K562 (cell line): ENCODE measurements around the gene ERLIN1. TPM values are rescaled to one million over a fixed set of nuclear protein-coding genes. Genes with fewer than 3 reads are reported as not detected.

Source experiments
- ATAC-seq: fragments of 200-7000 bp; cut with Tn5 transposase; 3 replicates; pipeline ENCODE4 v1.9.1; 2020; ENCODE audit warnings: moderate library complexity
- BruUV-seq: library from RNA; stranded (reverse); fragments of 400-500 nt; replicated peaks from 2 replicates; lab custom pipeline; 2021; lab: Mats Ljungman, UMichigan
- CTCF ChIA-PET: fragments of 300-600 bp; formaldehyde crosslinking; extraction: SDS; loops from one replicate; lab custom pipeline; 2021; ENCODE audit warnings: low intra/inter-chr PET ratio; lab: Yijun Ruan, JAX
- POLR2A ChIA-PET: fragments of 300-600, 350-650 bp; sonication (Branson Sonifier 250); formaldehyde crosslinking; extraction: SDS; loops from one replicate; lab custom pipeline; 2021; ENCODE audit warnings: antibody characterized with exemption, inconsistent platforms; lab: Yijun Ruan, JAX
- DNase-seq, 4 experiments: peaks; one replicate each; pipeline versions ENCODE4 v3.0.0 to v3.0.0-alpha.2; 2011 to 2018; ENCODE audit warnings: low spot score in 3 of 4, mixed read lengths in 3 of 4; ENCODE audit errors: extremely low read depth in 1 of 4
- FAIRE-seq: peaks from 2 replicates; lab custom pipeline; 2011; peaks lifted over from hg19 to GRCh38; lab: Jason Lieb, UNC
- H2AFZ ChIP-seq: 2 replicates; pipeline ENCODE4 v1.6.0; 2011; ENCODE audit warnings: low read depth, low read length, control low read depth, inconsistent platforms
- H3K27ac ChIP-seq: fragments of 200-600 bp; 3 replicates; pipeline ENCODE4 v1.8.0; 2011; ENCODE audit warnings: low read depth, mild to moderate bottlenecking, control low read depth, inconsistent platforms, low read length, moderate library complexity, mixed read lengths; ENCODE audit errors: extremely low read depth
- H3K27me3 ChIP-seq, 2 experiments: fragments of 300-600 bp in 1 of 2; 2 replicates in 1 of 2; 3 replicates in 1 of 2; pipeline versions ENCODE4 v1.6.0 to v1.8.0; 2011; ENCODE audit warnings: inconsistent platforms in 2 of 2, low read length in 2 of 2, mild to moderate bottlenecking in 1 of 2, mixed read lengths in 1 of 2, moderate library complexity in 1 of 2; ENCODE audit not compliant: control insufficient read depth in 2 of 2, insufficient read depth in 2 of 2
- H3K36me3 ChIP-seq: fragments of 300-600 bp; 3 replicates; pipeline ENCODE4 v1.8.0; 2011; ENCODE audit warnings: mild to moderate bottlenecking, low read length, inconsistent platforms; ENCODE audit not compliant: control insufficient read depth, insufficient read depth
- H3K4me1 ChIP-seq, 2 experiments: fragments of 200-600 bp in 1 of 2; replicated peaks in 1 of 2; 2 replicates in 1 of 2; 3 replicates in 1 of 2; pipeline versions ENCODE4 v1.5.1 to v1.8.0; 2011; ENCODE audit warnings: inconsistent platforms in 2 of 2, low read length in 2 of 2, mild to moderate bottlenecking in 1 of 2, mixed read lengths in 1 of 2, moderate library complexity in 1 of 2; ENCODE audit not compliant: control insufficient read depth in 2 of 2, insufficient read depth in 2 of 2
- H3K4me2 ChIP-seq: 2 replicates; pipeline ENCODE4 v1.6.1; 2011; ENCODE audit warnings: low read length, control low read depth, inconsistent platforms, mixed read lengths; ENCODE audit not compliant: insufficient read depth
- H3K4me3 ChIP-seq: fragments of 200-600 bp; sonication (generic), shearing (Covaris generic); 2 replicates; pipeline ENCODE4 v1.5.1; 2016; ENCODE audit warnings: control low read depth, inconsistent platforms
- H3K79me2 ChIP-seq: fragments of 200-600 bp; 3 replicates; pipeline ENCODE4 v1.8.0; 2011; ENCODE audit warnings: low read length, inconsistent platforms; ENCODE audit not compliant: control insufficient read depth, insufficient read depth
- H3K9ac ChIP-seq, 2 experiments: 2 replicates each; pipeline versions ENCODE4 v1.6.0 to v1.6.1; 2011; ENCODE audit warnings: low read depth in 2 of 2, low read length in 2 of 2, control low read depth in 1 of 2, inconsistent platforms in 1 of 2, mild to moderate bottlenecking in 1 of 2, mixed read lengths in 1 of 2; ENCODE audit not compliant: insufficient read depth in 1 of 2
- H3K9me1 ChIP-seq: one replicate; pipeline ENCODE4 v1.6.0; 2011; ENCODE audit warnings: inconsistent platforms, mild to moderate bottlenecking, low read length, moderate library complexity; ENCODE audit not compliant: control insufficient read depth, insufficient read depth
- H3K9me3 ChIP-seq: replicated peaks from 2 replicates; pipeline ENCODE4 v1.5.1; 2011; ENCODE audit warnings: low read depth, low read length, inconsistent platforms; ENCODE audit not compliant: control insufficient read depth, insufficient read depth
- H4K20me1 ChIP-seq: replicated peaks from 2 replicates; pipeline ENCODE4 v1.6.1; 2011; ENCODE audit warnings: low read length, inconsistent platforms, mixed read lengths; ENCODE audit not compliant: control insufficient read depth, insufficient read depth
- AFF1 ChIP-seq, 2 experiments: fragments of 450-650 bp; IDR thresholded peaks; 2 replicates each; pipeline ENCODE4 v1.6.1; 2018; ENCODE audit warnings: mild to moderate bottlenecking in 2 of 2, low read depth in 1 of 2; ENCODE audit not compliant: partially characterized antibody in 2 of 2
- BRD4 ChIP-seq: fragments of 200-600 bp; sonication (generic); IDR thresholded peaks from 2 replicates; pipeline ENCODE4 v1.6.1; 2017; ENCODE audit warnings: inconsistent platforms
- FIP1L1 ChIP-seq: fragments of 200-400 bp; formaldehyde crosslinking; IDR thresholded peaks from 2 replicates; pipeline ENCODE4 v1.6.1; 2018; ENCODE audit warnings: mild to moderate bottlenecking, low read depth, low read length; ENCODE audit not compliant: poor library complexity, severe bottlenecking
- HMGN3 ChIP-seq: IDR thresholded peaks from 2 replicates; pipeline ENCODE4 v1.6.1; 2011; ENCODE audit warnings: borderline replicate concordance, low read depth, mild to moderate bottlenecking, mixed read lengths, low read length; ENCODE audit not compliant: insufficient read length; ENCODE audit errors: extremely low read depth
- HOXB6 ChIP-seq: fragments of 250-450 bp; sonication (Bioruptor Pico); IDR thresholded peaks from 2 replicates; pipeline ENCODE4 v1.5.1; 2022; ENCODE audit warnings: mild to moderate bottlenecking, borderline replicate concordance
- KLF16 ChIP-seq: IDR thresholded peaks from 2 replicates; pipeline ENCODE4 v1.6.1; 2016; ENCODE audit warnings: antibody characterized with exemption
- PHB2 ChIP-seq: fragments of 450-650 bp; IDR thresholded peaks from 2 replicates; pipeline ENCODE4 v1.6.1; 2017; ENCODE audit warnings: low read depth
- POLR2B ChIP-seq: fragments of 450-650 bp; IDR thresholded peaks from 2 replicates; pipeline ENCODE4 v1.6.1; 2018; ENCODE audit warnings: low read depth; ENCODE audit not compliant: partially characterized antibody
- TOE1 ChIP-seq, 2 experiments: fragments of 450-650 bp in 1 of 2; sonication (generic) in 1 of 2; formaldehyde crosslinking in 1 of 2; IDR thresholded peaks; 2 replicates each; pipeline versions ENCODE4 v1.7.1 to v1.8.0; 2016 to 2022; ENCODE audit warnings: borderline replicate concordance in 2 of 2, mild to moderate bottlenecking in 2 of 2, antibody characterized with exemption in 1 of 2, inconsistent platforms in 1 of 2, low read depth in 1 of 2, missing genetic modification reagents in 1 of 2, moderate library complexity in 1 of 2
- VEZF1 ChIP-seq: fragments of 200-800 bp; sonication (Bioruptor generic); IDR thresholded peaks from 2 replicates; pipeline ENCODE4 v1.6.1; 2017; ENCODE audit warnings: missing genetic modification characterization, missing compliant biosample characterization
- ZFP30 ChIP-seq: fragments of 250-450 bp; sonication (Bioruptor Pico); IDR thresholded peaks from 2 replicates; pipeline ENCODE4 v1.8.0; 2022; ENCODE audit warnings: moderate library complexity, mild to moderate bottlenecking, inconsistent platforms, borderline replicate concordance
- ZKSCAN1 ChIP-seq: fragments of 150-350 bp; IDR thresholded peaks from 2 replicates; pipeline ENCODE4 v1.6.1; 2016; ENCODE audit warnings: low read depth, low read length
- ZNF184 ChIP-seq: sonication (generic); formaldehyde crosslinking; IDR thresholded peaks from 2 replicates; pipeline ENCODE4 v1.5.0; 2020; ENCODE audit warnings: missing genetic modification reagents
- WGBS: fragments of 100-300 bp; shearing (Covaris generic); methylation state at CpG from one replicate; pipeline ENCODE4 v1.1.6; 2016; ENCODE audit warnings: low coverage, mixed read lengths; ENCODE audit not compliant: insufficient coverage; ENCODE audit errors: missing lambda C conversion rate; 5-methylcytosine and 5-hydroxymethylcytosine counted together
- in situ Hi-C: fragments of 300-500 bp; cut with MboI; formaldehyde crosslinking; loops from 4 replicates; pipeline ENCODE4 v1.15.0; 2018; ENCODE audit warnings: inconsistent platforms, mixed read lengths
- intact Hi-C: fragments of 100-400 bp; cut with micrococcal nuclease; formaldehyde crosslinking; loops from 2 replicates; pipeline ENCODE4 v1.14.2; 2022
- polyA plus RNA-seq, 8 experiments: library from polyadenylated mRNA; depleted of rRNA in 4 of 8; stranded (reverse) in 5 of 8; unstranded in 3 of 8; fragments of >200 nt; fragmentation: Nextera tagmentation in 2 of 8; fragmentation: Illumina TruSeq in 1 of 8; extraction: Ambion mirVana in 2 of 8; extraction: Trizol in 1 of 8; gene quantifications; 2 replicates each; pipeline versions ENCODE4 v1.2.1 to v1.2.3, GENCODE V29; 2011 to 2014; ENCODE audit warnings: inconsistent platforms in 1 of 8, missing spikeins in 1 of 8
- total RNA-seq, 7 experiments: library from RNA; depleted of rRNA in 6 of 7; stranded (reverse); fragments of >200 nt in 6 of 7; fragmentation: Illumina TruSeq in 2 of 7; extraction: Trizol in 2 of 7; gene quantifications; 2 replicates each; pipeline versions ENCODE4 v1.2.1 to v1.2.3, GENCODE V29; 2011 to 2021; ENCODE audit warnings: low replicate concordance in 1 of 7
- TF ChIP-seq, protein P1 (sequence below): fragments of 450-650 bp; IDR thresholded peaks from 2 replicates; pipeline ENCODE4 v1.6.1; 2016; ENCODE audit warnings: mild to moderate bottlenecking

ERLIN1 gene
- total and polyA plus RNA-seq, 9 of the 15 experiments (the other 6 are each of a cell fraction or from before 2014, with no cell fraction given): 9.8 to 26.8 (median 15.5) TPM

- 100% methylated on average over 1 of the region's 1 CpG for WGBS
- Histone ChIP-seq H3K4me1 (no peaks in the 10 kb centered on the region), H3K9me1 (peaks cover 3% of the 10 kb centered on the region), H3K4me2 (no peak overlapping the region), H3K9ac (no peak overlapping the region), H3K27ac (no peak overlapping the region), H3K36me3 (peaks cover 86% of the 10 kb centered on the region), H3K9me3 (no peaks in the 10 kb centered on the region), H3K27me3 (no peaks in the 10 kb centered on the region), H4K20me1 (no peaks in the 10 kb centered on the region), H3K4me3 (no peak overlapping the region), H2AFZ (no peak overlapping the region), H3K79me2 (no peaks in the 10 kb centered on the region)
- CTCF ChIA-PET: no interaction called here
- intact Hi-C loops: no loop called here
- DNase-seq (no peak), ATAC-seq (no peak), FAIRE-seq (no peak)
- BruUV-seq: no TSS peak
- POLR2A ChIA-PET: interaction anchor here (0.7 kb wide), 1 partner anchor 252 kb away, joined by 3 read pairs; no protein-coding TSS in a partner anchor
- in situ Hi-C loops: no loop called here
- TF ChIP-seq VEZF1: no peak
- TF ChIP-seq POLR2B: no peak
- TF ChIP-seq FIP1L1: no peak
- TF ChIP-seq, protein P1, sequence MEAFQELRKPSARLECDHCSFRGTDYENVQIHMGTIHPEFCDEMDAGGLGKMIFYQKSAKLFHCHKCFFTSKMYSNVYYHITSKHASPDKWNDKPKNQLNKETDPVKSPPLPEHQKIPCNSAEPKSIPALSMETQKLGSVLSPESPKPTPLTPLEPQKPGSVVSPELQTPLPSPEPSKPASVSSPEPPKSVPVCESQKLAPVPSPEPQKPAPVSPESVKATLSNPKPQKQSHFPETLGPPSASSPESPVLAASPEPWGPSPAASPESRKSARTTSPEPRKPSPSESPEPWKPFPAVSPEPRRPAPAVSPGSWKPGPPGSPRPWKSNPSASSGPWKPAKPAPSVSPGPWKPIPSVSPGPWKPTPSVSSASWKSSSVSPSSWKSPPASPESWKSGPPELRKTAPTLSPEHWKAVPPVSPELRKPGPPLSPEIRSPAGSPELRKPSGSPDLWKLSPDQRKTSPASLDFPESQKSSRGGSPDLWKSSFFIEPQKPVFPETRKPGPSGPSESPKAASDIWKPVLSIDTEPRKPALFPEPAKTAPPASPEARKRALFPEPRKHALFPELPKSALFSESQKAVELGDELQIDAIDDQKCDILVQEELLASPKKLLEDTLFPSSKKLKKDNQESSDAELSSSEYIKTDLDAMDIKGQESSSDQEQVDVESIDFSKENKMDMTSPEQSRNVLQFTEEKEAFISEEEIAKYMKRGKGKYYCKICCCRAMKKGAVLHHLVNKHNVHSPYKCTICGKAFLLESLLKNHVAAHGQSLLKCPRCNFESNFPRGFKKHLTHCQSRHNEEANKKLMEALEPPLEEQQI: no peak
- TF ChIP-seq HMGN3: no peak
- TF ChIP-seq KLF16: no peak
- TF ChIP-seq PHB2: no peak
- no peak for TF ChIP-seq ZFP30 (CRISPR knock-in tag)
- no peak for TF ChIP-seq BRD4
- no peak for TF ChIP-seq TOE1 (IDR thresholded peaks at IDR 0.05; ENCODE audit: borderline replicate concordance)
- TF ChIP-seq TOE1 (CRISPR knock-in tag; IDR thresholded peaks at IDR 0.05; ENCODE audit: borderline replicate concordance, low read depth): no peak
- TF ChIP-seq ZKSCAN1: no peak
- no peak for TF ChIP-seq HOXB6 (CRISPR knock-in tag)
- TF ChIP-seq ZNF184 (CRISPR knock-in tag): no peak
- TF ChIP-seq AFF1 (IDR thresholded peaks at IDR 0.05; ENCODE audit: low read depth in 1 of 2, partially characterized antibody in 2 of 2): no peak
Observed at GRCh38 chr10:100194711-100195110, 8.9 kb upstream of the ERLIN1 start.
